ENCODE results near the gene DYNC1H1.

Gene DYNC1H1

GRCh38 chr14:101944451-101944850 lies 19.9 kb upstream of the DYNC1H1 start:
- no peak for DNase-seq (ENCODE audit: low read depth)

- no peak for DNase-seq (ENCODE audit: low read depth)
These were observed 19.2 kb upstream of the DYNC1H1 start for GRCh38 chr14:101945171-101945570.

- DNase-seq (ENCODE audit: low read depth) = no peak
These were observed 16.8 kb upstream of the DYNC1H1 start for GRCh38 chr14:101947577-101947903.

GRCh38 chr14:101947904-101948665 lies 16.3 kb upstream of the DYNC1H1 start:
- DNase-seq (ENCODE audit: low read depth) = peak; percentile 100

GRCh38 chr14:101948666-101949216 lies 15.6 kb upstream of the DYNC1H1 start:
- no peak for DNase-seq (ENCODE audit: low read depth)

- DNase-seq (ENCODE audit: low read depth) = no peak
These were observed 14.3 kb upstream of the DYNC1H1 start for GRCh38 chr14:101950100-101950499.

- DNase-seq (ENCODE audit: low read depth) = no peak
These were observed 13.7 kb upstream of the DYNC1H1 start for GRCh38 chr14:101950516-101951215.

GRCh38 chr14:101953151-101953550 lies 11.2 kb upstream of the DYNC1H1 start:
- no peak for DNase-seq (ENCODE audit: low read depth)

GRCh38 chr14:101954501-101954900 lies 9.9 kb upstream of the DYNC1H1 start:
- no peak for DNase-seq (ENCODE audit: low read depth)

GRCh38 chr14:101955695-101956161 lies 8.6 kb upstream of the DYNC1H1 start:
- DNase-seq (ENCODE audit: low read depth) = no peak

GRCh38 chr14:101956179-101956885 lies 8.0 kb upstream of the DYNC1H1 start:
- no peak for DNase-seq (ENCODE audit: low read depth)

GRCh38 chr14:101957406-101958234 lies 6.8 kb upstream of the DYNC1H1 start:
- DNase-seq (ENCODE audit: low read depth) = no peak

GRCh38 chr14:101958418-101959180 lies 5.8 kb upstream of the DYNC1H1 start:
- DNase-seq (ENCODE audit: low read depth) = no peak

- DNase-seq (ENCODE audit: low read depth) = no peak
These were observed 5.1 kb upstream of the DYNC1H1 start for GRCh38 chr14:101959277-101959676.

- no peak for DNase-seq (ENCODE audit: low read depth)
These were observed 4.1 kb upstream of the DYNC1H1 start for GRCh38 chr14:101960225-101960624.

GRCh38 chr14:101961011-101961721 lies 3.2 kb upstream of the DYNC1H1 start:
- DNase-seq (ENCODE audit: low read depth) = no peak

GRCh38 chr14:101961746-101962502 lies 2.4 kb upstream of the DYNC1H1 start:
- no peak for DNase-seq (ENCODE audit: low read depth)

GRCh38 chr14:101962503-101962874 lies 1.9 kb upstream of the DYNC1H1 start:
- peak; percentile 84 for DNase-seq (ENCODE audit: low read depth)

- DNase-seq (ENCODE audit: low read depth) = no peak
These were observed 1.3 kb upstream of the DYNC1H1 start for GRCh38 chr14:101963052-101963451.
